HK-2 (cell line): ENCODE measurements around the gene GSE1.
"Not testable (repeated sequence)": the region's sequence is repeated elsewhere in the genome, so short reads cannot be mapped to it uniquely, and the experiment has no call there.

Source experiments
- DNase-seq: peaks from one replicate; pipeline ENCODE4 v3.0.0-alpha.2; 2018; ENCODE audit not compliant: unreplicated experiment

GSE1 gene

DNA sequence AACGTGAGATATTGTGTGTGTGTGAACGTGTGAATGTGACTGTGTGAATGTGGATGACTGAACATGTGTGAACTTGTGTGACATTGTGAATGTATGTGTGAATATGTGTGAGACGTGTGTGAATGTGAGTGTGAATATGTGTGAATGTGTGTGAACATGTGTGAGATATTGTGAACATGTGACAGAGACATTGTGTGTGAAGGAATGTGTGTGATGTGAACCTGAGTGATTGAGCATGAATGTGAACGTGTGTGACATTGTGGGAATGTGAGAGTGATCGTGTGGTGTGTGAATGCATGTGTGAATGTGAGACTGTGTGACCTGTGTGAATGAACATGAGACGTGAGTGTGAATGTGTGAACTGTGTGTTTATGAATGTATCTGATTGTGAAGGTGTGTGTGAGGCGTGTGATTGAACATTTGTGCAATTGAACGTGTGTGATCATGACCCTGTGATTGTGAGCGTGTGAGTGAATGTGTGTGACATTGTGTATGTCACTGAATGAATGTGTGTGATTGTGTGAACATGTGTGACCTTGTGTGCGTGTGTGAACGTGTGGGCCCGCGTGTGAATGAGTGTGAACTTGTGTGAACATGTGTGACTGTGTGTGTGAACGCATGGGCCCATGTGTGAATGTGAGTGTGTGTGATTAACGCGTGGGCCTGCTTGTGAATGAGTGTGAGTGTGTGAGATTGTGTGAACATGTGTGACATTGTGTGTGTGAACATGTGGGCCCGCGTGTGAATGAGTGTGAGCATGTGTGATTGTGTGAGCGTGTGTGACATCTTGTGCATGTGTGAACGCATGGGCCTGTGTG lies 23.2 kb upstream of the GSE1 start:
- DNase-seq, result no peak

DNA sequence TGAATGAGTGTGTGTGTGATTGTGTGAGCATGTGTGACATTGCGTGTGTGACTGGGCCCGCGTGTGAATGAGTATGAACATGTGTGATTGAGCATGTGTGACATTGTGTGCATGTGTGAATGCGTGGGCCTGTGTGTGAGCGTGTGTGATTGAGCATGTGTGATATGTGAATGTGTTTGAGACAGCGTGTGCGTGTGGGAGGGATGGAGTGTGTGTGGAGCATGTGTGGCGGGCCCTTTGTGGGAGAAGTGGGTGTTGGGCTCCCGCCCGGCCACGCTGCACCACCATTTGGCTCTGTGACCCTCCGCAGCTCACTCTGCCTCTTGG lies 22.7 kb upstream of the GSE1 start:
- DNase-seq, result no peak

DNA sequence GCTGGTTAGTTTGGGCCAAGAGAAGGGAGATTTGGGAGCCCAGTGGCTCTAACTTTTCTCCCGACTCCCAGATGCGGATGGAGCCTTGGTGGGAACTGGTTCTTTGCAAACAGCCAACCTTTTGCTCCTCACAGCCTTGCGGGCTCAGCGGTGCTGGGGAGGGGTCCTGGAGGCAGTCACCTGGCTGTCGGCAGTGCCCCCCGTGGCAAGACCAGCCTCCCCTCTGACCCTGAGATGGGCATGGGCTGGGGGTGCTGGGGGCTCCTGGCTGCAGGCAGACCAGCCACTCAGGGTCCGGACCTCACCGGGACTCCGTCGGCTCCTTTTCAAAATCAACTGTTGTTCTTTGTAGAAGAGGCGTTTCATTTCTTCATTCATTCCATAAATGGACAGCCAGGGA lies 21.7 kb upstream of the GSE1 start:
- no peak for DNase-seq

DNA sequence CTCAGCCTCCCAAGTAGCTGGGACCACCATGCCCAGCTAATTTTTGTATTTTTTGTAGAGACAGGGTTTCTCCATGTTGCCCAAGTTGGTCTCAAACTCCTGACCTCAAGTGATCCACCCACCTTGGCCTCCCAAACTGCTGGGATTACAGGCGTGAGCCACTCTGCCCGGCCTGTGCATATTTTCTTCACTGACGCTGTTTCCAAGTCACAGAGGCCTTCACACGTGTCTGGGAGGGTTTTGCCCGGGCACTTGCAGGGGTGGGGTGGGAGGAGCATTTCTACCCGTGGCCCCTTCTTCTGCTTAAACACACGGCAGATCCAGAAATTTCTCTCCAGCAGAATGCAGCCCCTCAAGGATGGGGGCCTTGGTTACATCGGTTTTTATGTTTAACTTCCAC lies 20.8 kb upstream of the GSE1 start:
- DNase-seq, result not testable (repeated sequence)

DNA sequence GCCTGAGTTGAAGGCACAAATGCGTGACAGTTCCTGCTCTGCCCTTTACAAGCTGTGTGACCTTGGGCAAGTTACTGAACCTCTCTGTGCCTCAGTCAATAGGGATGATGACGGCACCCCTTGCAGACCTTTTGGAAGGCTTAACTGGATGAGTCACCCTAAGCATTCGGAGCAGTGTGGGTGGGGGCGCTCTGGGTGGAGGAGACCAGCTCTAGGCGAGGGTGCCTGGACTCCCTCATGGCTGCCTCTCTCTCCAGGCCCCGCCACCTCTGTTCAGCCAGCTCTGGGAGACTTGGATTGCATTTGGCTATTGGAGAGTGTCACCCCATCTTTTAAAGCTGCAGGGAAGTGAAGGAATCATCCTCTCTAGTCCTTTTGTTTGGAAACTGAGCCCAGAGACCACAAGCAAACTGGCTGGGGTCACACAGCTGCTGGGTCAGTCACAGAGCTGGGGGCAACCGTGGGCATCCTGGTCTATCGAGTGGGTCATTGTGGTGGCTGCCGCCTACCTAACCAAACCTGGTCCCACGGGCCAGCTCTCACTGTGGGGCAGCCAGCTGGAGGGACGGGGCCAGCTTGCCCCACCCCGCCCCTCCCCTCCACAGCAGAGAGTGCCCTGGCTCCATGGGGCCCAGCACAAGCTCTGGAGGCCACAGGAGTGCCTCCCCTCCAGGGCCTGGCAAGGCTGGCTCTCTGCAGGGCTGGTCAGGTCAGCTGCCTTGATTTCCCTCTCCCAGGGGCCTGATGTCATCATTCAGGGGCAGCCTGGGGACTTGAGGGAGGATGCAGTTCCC lies 20.2 kb upstream of the GSE1 start:
- no peak for DNase-seq

DNA sequence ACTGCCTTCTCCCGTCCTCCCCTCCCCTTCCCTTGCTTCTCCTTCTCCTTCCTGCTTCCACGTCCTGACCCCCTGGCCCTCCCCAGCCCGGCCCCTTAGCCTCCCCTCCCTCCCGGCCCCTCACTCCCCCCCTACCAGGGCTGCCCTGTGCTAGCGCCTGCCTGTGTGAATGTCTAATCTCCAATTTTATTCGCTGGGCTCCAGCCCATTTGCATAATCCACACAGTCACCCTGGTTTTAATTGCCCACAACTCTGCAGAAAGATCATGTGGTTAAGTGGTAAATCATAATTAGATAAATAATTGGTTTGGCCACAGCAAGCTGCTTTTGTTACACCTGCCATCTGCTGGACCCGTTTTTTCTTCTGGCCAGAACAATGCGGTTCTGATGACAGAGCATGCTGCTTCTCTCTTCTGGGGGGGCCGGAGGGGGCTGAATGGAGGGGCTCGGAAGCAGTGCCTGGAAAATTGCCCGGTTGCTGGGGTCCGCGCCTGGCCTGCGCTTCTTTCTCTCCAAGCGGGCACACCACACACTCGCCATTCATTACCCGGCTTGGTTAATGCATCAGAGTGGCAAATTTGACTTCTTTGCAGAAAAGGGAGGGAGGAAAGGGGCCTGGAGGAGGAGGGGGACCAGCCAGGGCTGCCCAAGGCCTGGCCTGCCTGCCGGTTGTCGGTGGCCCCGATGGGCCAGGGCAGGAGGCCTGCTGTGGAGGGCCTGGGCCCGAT lies 19.5 kb upstream of the GSE1 start:
- DNase-seq, result no peak

DNA sequence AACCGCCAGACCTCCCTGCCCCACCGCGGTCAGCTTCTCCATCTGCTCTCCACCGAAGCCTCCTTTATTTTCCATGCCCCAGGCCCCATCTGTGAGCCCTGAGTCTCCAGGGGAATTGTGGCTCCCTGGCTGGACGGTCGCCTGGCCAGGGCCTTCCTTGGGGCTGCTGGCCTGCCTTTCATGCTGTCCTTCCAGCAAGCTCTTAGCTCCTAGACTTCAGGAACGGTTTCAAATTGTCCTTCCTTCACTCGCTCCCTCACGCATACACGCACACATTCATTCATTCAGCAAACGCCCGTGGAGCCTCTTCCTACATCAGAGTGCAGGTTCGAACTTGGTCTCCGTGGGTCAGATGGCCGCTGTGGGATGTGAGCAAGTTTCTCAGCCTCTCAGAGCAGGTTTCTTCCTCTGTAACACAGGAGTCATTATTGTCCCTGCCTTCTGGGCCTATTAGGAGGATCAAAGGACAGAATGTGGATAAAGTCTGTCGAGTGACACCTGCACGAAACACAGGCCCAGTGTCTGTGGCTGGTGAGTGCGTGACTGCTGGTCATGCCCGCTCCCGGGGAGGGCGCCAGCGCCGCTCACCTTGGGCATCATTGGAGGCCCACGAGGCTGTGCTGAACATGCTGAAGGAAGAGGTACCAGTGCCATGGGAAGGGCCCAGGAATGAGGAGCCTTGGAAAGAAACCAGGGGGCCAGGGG lies 18.7 kb upstream of the GSE1 start:
- DNase-seq, result no peak

DNA sequence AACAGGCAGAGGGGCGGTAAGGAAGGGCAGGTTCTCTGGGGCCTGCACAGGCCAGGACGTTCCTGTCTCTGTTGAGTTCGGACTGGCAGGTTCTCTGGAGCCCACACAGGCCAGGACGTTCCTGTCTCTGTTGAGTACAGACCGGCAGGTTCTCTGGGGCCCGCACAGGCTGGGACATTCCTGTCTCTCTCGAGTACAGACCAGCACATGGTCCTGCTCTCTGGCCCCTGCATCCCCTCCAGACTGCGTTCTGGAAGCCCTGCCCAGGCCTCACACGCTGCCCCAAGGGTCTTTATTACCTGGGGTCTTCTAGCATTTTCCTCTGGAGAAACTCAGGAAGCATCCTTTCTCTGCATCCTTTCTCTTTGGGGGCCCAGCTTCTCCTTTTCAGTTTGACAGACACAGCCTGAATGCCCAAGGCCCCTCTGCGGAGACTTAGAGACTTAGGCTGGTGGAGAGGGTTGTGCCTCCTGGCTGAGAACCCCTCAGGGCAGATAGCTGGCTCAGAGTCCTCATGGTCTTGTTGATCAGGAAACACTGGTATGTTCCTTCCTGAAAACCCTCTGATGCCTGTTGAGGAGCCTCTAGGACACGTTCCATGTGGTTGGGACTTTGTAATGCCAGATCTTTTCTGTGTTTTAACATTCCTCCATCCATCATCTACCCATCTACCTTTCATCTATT lies 18.0 kb upstream of the GSE1 start:
- DNase-seq, result no peak

DNA sequence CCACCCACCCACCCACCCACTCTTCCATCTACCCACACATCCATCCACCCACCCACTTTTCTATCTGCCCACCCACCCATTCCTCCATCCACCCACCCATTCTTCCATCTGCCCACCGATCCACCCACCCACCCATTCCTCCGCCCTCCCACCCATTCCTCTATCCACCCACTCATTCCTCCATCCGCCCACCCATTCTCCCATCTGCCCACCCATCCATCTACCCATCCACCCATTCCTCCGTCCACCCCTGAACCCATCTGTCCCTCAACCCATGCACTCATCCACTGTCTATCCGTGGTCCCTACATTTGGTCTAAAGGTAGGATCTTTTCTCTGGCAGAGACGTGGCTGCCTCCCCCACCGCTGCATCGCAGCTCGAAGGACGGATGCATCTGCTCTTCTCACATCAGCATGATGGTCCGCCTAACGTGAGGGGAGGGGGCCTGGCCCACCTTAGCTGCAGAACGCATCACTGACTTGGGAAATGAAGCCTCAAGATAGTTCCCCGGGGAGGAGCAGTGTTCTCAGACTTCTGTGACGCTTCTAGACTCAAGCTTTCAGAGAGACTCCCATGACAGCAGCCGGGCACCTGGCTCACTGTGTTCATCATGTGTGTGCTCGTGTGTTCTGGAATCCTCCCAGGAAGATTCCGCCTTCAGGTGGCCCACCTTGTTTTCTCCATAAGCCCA lies 17.2 kb upstream of the GSE1 start:
- DNase-seq, result no peak

DNA sequence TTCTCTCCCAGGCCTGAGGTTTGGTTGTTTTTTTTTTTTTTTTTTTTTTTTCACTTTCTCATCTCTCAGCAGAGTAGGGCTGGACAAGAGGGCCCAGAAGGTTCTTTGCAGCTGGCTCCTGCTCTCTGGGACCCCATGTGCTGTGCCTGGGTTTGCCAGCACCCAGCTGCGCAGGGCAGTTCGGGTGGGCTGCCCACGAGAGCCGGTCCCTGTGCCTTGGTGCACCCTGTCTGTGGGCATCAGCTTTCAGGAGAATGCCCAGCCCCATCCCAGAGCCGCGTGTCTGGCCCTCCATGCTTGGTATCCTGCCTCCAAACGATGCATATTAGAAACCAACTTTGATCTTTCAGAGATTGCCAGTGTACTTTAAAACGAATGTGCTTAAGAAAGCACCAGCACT lies 15.0 kb upstream of the GSE1 start:
- DNase-seq, result no peak

DNA sequence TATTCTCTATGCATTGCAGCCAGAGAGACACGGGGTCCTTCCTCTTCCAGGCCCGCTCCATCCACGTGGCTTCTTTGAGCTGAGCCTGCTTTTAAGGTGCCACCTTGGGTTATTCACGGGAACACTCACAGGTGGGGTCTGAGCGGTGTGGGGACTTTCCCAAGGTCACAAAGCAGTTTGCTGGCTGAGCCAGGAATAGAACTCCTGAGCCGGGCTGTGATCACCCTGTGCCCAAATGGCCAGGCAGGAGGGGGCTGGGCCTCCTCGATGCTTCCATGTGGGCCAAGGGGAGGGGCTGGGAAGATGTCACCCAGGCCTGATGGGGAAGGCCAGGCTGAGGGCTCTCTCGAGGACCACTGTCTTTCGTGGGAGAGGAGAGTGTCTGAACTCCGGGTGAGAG lies 13.0 kb upstream of the GSE1 start:
- no peak for DNase-seq

DNA sequence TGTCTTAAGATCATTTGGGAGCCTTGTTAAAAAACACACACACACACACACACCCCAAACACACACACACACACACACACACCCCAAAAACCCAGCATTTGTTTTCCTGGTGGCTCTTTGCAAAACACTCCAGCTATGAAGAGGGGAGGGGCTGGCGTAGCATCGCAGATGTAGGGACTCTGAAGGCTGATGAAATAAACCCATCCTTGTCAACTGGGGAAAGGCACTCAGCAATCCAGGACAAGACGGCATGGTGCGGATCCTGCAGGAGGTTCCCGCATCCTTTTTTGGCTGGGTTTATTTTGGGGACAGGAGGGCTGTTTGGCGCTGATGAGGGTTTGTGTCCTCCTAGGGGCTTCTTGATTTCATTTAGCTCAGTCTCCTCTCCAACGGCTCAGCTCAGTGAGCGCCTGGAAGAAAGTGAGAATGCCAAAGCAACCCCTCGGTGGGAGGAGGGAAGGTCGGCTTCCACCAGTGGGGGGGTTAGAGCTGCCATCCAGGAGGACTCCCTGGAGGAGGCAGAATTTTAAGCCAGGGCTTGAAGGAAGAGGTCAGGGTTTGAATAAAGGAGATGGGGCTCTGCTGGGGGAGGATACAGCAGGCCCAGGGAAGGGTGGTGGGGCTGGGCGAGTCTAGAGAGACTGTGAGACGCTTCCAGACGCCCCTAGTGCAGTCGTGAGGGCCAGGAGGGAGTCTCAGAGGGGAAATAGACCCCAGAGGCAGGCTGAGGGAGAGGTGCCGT lies 12.4 kb upstream of the GSE1 start:
- DNase-seq, result no peak

DNA sequence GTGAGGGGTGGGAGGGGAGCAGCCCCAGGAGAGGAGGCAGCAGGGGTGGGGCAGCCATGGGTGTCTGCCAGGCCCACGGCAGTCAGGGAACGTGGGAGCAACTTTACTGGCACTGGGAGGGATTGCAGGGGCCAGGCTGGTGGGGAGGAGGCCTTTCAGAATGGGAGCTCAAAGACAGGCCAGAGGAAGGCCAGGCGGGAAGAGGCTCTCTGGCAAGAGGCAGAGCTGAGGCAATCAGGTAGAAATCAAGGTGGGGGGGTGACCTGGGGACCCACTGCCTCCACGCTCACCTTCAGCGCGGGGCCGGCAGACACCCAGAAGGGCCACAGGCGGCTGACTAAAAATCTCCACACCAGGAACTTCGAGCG lies 11.9 kb upstream of the GSE1 start:
- no peak for DNase-seq

DNA sequence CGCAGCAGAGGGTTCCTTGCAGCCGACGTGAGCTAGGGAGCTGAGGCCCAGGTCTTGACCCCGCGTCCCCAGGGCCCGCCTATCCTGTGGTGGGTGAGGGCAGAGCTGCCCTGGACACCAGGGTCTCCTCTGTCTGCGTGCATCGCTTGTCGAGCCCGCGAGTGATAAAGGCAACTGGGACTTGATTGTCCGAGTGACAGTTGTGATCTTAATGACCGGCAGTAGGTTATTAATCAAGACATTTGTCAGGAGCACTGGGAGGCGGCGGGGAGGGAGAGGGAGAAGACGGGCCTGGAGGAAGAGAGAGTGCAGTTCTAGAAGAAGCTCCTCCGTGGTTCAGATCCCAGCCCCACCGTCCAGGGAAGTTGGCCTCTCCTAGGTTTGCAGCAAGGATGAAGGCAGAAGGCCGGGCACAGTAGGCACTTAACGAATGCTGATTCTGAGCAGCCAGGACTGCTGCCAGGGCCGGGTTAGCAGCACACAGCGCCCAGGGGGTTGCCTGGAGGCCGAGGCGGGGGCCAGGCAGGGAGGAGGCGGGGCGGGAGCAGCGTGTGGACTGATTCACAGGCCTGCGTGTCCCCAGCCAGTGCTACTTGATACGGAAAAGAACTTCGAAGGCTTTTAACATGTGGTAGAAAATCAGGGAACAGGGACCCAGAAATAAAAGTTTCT lies 11.3 kb upstream of the GSE1 start:
- no peak for DNase-seq

DNA sequence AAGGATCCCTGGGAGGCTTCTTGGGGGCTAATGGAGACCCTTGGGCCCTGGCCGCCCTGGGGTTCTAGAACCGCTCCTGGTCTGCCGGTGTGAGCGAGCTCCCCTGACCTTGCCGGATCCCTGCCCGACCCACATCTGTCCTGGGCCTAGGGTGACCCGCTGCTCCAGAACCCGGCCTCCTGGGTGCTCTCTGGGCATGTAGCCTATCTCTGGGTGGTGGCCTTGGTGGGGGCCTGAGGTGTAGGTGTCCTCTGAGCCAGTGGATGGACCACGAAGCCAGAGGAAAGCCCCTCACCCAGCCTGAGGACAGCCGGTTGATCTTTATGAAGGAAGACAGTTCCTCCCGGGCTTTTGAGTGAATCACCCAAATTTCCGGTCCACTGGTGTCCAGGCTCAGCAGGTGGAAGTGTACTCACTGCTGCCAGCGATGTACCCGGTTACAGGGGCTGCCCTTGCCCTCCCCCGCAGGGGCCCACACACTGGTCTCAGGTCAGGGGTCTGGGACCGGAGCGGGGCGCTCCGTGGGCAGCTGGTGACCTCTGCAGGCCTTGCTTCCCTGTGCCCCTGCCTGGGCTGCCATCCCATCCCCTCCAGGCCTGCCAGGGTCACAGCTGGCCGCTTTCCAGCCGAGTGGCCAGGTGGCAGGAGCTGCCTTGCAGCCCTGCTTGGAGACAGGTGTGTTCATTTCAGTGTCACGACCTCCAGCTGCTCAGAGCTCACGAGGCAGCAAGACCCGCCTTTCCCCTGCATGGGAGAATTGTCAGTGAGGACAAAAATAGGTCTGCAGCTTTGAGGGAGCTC lies 10.5 kb upstream of the GSE1 start:
- DNase-seq, result no peak

DNA sequence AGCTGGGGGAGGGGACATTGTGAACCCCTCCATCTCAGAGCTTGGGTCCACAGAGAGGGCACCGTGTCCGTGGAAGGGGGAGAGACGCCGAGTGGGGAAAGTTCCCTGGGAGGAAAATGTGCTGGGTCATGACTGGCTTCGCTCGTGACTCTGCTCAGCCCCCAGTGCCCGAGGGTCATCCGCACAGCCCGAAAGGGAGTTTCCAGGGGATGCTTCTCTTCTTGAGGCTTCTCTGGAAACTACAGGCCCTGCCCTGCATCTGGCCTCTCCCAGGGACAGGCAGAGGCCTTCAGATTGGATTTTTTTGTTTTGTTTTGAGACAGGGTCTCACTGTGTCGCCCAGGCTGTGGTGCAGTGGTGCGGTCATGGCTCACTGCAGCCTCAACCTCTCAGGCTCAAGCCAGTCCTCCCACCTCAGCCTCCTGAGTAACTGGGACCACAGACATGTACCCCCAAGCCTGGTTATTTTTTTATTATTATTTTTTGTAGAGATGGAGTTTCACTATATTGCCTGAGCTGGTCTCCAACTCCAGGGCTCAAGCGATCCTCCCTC lies 9.8 kb upstream of the GSE1 start:
- no peak for DNase-seq

DNA sequence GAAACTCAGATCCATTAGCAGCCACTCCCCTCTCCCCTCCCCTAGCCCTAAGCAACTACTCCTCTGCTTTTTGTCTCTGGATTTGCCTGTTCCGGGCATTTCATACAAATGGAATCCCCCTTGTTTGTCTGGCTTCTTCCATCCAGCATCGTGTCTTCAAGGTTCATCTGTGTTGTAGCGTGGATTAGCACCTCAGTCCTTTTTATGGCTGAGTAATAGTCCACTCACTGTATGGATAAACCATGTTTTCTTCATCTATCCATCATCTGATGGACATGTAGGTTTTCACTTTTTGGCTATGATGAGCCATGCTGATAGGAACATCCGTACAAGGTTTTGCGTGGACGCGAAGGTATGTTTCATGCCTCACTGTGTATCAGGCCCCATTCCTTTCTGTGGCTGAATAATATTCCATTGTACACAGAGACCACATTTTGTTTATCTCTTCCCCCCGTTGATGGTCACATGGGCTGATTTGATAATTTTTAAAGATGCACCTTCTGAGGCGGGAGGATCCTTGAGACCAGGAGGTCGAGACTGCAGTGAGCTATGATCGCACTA lies 8.9 kb upstream of the GSE1 start:
- DNase-seq, result no peak
